ENCODE data around the gene KMO.

DNA sequence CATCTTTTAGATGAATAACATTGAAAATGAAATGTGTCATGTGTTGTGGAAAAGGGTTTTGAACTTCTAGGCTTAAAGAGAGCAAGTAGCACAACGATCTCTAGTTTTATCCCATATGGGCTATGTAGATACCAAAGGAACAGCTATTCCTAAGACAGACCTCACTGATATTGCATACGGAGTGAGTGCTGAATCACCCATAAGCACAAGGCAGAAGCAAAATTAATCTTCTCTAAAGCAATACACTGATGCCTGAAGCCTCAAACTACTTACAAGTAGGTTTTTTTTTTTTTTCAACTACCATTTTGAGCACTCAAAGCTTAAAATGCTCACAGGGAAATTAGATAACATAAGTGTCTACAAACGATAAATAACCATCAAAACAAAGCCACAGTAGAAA, 5.0 kb upstream of the KMO start:
- TF ChIP-seq, protein P1, sequence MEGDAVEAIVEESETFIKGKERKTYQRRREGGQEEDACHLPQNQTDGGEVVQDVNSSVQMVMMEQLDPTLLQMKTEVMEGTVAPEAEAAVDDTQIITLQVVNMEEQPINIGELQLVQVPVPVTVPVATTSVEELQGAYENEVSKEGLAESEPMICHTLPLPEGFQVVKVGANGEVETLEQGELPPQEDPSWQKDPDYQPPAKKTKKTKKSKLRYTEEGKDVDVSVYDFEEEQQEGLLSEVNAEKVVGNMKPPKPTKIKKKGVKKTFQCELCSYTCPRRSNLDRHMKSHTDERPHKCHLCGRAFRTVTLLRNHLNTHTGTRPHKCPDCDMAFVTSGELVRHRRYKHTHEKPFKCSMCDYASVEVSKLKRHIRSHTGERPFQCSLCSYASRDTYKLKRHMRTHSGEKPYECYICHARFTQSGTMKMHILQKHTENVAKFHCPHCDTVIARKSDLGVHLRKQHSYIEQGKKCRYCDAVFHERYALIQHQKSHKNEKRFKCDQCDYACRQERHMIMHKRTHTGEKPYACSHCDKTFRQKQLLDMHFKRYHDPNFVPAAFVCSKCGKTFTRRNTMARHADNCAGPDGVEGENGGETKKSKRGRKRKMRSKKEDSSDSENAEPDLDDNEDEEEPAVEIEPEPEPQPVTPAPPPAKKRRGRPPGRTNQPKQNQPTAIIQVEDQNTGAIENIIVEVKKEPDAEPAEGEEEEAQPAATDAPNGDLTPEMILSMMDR (IDR thresholded peaks at IDR 0.05; ENCODE audit: insufficient read depth, low read depth, low read length): no peak
- TF ChIP-seq EZH2 (IDR thresholded peaks at IDR 0.05; ENCODE audit: insufficient read depth, low read length): no peak

Measured in astrocyte (in vitro differentiated cells and primary cell).